ENCODE measurements around the gene ADARB1.

The ADARB1 gene

GRCh38 chr21:45041984-45042663, 32.3 kb upstream of the ADARB1 start:
- no peak for TF ChIP-seq CTCF (IDR thresholded peaks at IDR 0.05)
- no peak overlapping the region for H3K27ac ChIP-seq
- H3K4me3 ChIP-seq (ENCODE audit: low read depth in 1 of 2, low read length in 1 of 2), result no peak overlapping the region
- no peaks in the 10 kb centered on the region for H3K27me3 ChIP-seq
- H3K9me3 ChIP-seq, result no peaks in the 10 kb centered on the region
- H3K4me1 ChIP-seq (ENCODE audit: control insufficient read depth in 1 of 2, insufficient read depth in 1 of 2, low read depth in 1 of 2, low read length in 1 of 2), result peaks cover 16% of the 10 kb centered on the region in 2 experiments
- no peaks in the 10 kb centered on the region for H3K36me3 ChIP-seq

- no peak for TF ChIP-seq CTCF (IDR thresholded peaks at IDR 0.05)
- Histone ChIP-seq H3K9me3 (no peaks in the 10 kb centered on the region), H3K27ac (no peak overlapping the region), H3K36me3 (no peaks in the 10 kb centered on the region), H3K4me1 (ENCODE audit: control insufficient read depth in 1 of 2, insufficient read depth in 1 of 2, low read depth in 1 of 2, low read length in 1 of 2) (peaks cover 16% of the 10 kb centered on the region in 2 experiments), H3K27me3 (no peaks in the 10 kb centered on the region), H3K4me3 (ENCODE audit: low read depth in 1 of 2, low read length in 1 of 2) (no peak overlapping the region)
Measured at GRCh38 chr21:45042664-45043161, 31.7 kb upstream of the ADARB1 start.

GRCh38 chr21:45043541-45044020, 30.8 kb upstream of the ADARB1 start:
- Histone ChIP-seq H3K27me3 (peaks cover 6% of the 10 kb centered on the region), H3K9me3 (no peaks in the 10 kb centered on the region), H3K4me3 (ENCODE audit: low read depth in 1 of 2, low read length in 1 of 2) (no peak overlapping the region), H3K36me3 (no peaks in the 10 kb centered on the region), H3K27ac (no peak overlapping the region), H3K4me1 (ENCODE audit: control insufficient read depth in 1 of 2, insufficient read depth in 1 of 2, low read depth in 1 of 2, low read length in 1 of 2) (peaks cover 16% of the 10 kb centered on the region in 2 experiments)
- TF ChIP-seq CTCF (IDR thresholded peaks at IDR 0.05), result no peak

GRCh38 chr21:45045481-45045880, 28.9 kb upstream of the ADARB1 start:
- H3K4me3 ChIP-seq (ENCODE audit: low read depth in 1 of 2, low read length in 1 of 2), result no peak overlapping the region
- no peaks in the 10 kb centered on the region for H3K9me3 ChIP-seq
- peaks cover 16% of the 10 kb centered on the region in 2 experiments for H3K4me1 ChIP-seq (ENCODE audit: control insufficient read depth in 1 of 2, insufficient read depth in 1 of 2, low read depth in 1 of 2, low read length in 1 of 2)
- no peak for TF ChIP-seq CTCF (IDR thresholded peaks at IDR 0.05)
- no peaks in the 10 kb centered on the region for H3K36me3 ChIP-seq
- no peak overlapping the region for H3K27ac ChIP-seq
- peaks cover 18% of the 10 kb centered on the region for H3K27me3 ChIP-seq

GRCh38 chr21:45047257-45047656, 27.1 kb upstream of the ADARB1 start:
- H3K36me3 ChIP-seq, result no peaks in the 10 kb centered on the region
- no peaks in the 10 kb centered on the region for H3K4me1 ChIP-seq (ENCODE audit: control insufficient read depth in 1 of 2, insufficient read depth in 1 of 2, low read depth in 1 of 2, low read length in 1 of 2)
- no peak overlapping the region for H3K4me3 ChIP-seq (ENCODE audit: low read depth in 1 of 2, low read length in 1 of 2)
- no peak for TF ChIP-seq CTCF (IDR thresholded peaks at IDR 0.05)
- no peaks in the 10 kb centered on the region for H3K9me3 ChIP-seq
- H3K27ac ChIP-seq, result no peak overlapping the region
- peaks cover 18% of the 10 kb centered on the region for H3K27me3 ChIP-seq
